Keratinocyte (primary cell): Measurements from ENCODE around the gene FARP1.

Source experiments
- CTCF ChIP-seq, 3 experiments: IDR thresholded peaks in 1 of 3; conservative IDR thresholded peaks in 1 of 3; optimal IDR thresholded peaks in 1 of 3; 2 replicates in 2 of 3; 3 replicates in 1 of 3; pipeline versions ENCODE3 to v1.5.1; 2011; ENCODE audit warnings: low read length in 3 of 3, mild to moderate bottlenecking in 3 of 3, moderate library complexity in 2 of 3, control low read depth in 1 of 3, inconsistent platforms in 1 of 3; ENCODE audit not compliant: insufficient read depth in 2 of 3; ENCODE audit errors: extremely low read depth in 1 of 3
- EZH2 ChIP-seq: IDR thresholded peaks from one replicate; pipeline ENCODE4 v1.6.1; 2012; ENCODE audit warnings: inconsistent platforms, mild to moderate bottlenecking, low read length, moderate library complexity

DNA sequence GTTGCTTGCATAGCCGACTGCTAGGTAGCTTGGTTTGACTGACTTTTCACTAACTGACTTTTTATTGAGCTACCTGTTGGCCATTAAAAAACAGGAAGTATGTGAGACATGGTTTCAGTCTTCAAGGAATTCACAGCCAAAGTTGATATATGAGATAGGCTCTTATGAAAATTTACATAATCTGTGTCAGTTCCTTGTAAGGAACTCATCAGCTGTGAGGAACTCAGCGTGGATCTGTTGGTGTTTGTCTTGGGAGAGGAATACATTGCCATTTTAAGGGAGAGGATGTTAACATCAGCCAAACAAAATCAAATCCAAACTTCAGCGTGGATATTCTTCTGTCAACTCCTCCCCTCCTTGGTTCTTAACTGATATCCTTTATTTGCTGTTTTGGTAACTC, 32.1 kb downstream of the FARP1 start:
- TF ChIP-seq EZH2 (no peak), CTCF (optimal IDR thresholded peaks at IDR 0.05 in 1 of 3, IDR thresholded peaks at IDR 0.05 in 1 of 3, conservative IDR thresholded peaks at IDR 0.05 in 1 of 3; ENCODE audit: extremely low read depth in 1 of 3, insufficient read depth in 2 of 3, low read length in 3 of 3) (no peak)
